Stimulated activated CD8-positive, alpha-beta memory T cell treated with anti-CD3 and anti-CD28 coated beads, Interleukin-15, amount 100 ng/mL, for 1 hour (primary cell): Measurements from ENCODE around the gene CDC42EP1.
"Not testable (repeated sequence)": the region's sequence is repeated elsewhere in the genome, so short reads cannot be mapped to it uniquely, and the experiment has no call there.

Source experiments
- DNase-seq: peaks from one replicate; pipeline ENCODE4 v3.0.0-alpha.2; 2020; ENCODE audit warnings: low read depth

CDC42EP1 gene, protein sequence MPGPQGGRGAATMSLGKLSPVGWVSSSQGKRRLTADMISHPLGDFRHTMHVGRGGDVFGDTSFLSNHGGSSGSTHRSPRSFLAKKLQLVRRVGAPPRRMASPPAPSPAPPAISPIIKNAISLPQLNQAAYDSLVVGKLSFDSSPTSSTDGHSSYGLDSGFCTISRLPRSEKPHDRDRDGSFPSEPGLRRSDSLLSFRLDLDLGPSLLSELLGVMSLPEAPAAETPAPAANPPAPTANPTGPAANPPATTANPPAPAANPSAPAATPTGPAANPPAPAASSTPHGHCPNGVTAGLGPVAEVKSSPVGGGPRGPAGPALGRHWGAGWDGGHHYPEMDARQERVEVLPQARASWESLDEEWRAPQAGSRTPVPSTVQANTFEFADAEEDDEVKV

DNA sequence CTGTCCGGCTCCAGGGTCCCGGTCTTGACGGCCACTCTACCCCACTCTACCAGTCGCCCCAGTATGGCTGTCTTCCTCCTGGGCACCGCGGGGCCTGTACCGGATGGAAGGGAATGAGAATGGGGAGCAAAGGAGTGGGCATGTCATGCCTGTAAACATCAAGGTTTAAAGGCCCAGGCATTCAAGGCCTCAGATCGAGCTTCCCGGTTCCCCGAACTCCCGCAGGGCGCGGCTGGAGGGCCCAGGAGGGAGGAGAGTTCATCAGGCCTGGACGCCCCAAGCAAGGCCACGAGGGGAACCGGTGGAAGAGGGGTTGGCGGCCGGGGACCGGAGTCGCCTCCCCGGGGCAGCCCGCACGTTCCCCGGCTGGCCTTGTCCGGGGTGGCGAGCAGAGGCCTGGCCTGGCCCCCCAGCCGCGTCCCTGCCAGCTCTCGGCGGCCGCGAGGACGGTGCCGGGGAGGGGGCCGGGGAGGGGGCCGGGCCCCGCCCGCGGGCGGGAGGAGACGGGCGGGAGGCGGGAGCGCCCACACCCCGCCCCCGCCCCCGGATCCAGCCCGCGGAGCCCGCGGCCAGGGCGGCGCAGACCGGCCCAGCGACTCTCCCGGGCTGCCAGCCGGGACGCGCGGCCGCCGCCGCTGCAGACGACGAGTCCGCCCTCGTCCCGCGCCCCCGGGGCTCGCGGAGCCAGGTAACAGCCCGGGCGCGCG lies at the start of gene CDC42EP1:
Gene CDC42EP1 (plus strand): TSS at position 580 of the 707 bp plus-strand sequence. CDS start 5,870 bp downstream, outside the sequence.
- DNase-seq: no peak

DNA sequence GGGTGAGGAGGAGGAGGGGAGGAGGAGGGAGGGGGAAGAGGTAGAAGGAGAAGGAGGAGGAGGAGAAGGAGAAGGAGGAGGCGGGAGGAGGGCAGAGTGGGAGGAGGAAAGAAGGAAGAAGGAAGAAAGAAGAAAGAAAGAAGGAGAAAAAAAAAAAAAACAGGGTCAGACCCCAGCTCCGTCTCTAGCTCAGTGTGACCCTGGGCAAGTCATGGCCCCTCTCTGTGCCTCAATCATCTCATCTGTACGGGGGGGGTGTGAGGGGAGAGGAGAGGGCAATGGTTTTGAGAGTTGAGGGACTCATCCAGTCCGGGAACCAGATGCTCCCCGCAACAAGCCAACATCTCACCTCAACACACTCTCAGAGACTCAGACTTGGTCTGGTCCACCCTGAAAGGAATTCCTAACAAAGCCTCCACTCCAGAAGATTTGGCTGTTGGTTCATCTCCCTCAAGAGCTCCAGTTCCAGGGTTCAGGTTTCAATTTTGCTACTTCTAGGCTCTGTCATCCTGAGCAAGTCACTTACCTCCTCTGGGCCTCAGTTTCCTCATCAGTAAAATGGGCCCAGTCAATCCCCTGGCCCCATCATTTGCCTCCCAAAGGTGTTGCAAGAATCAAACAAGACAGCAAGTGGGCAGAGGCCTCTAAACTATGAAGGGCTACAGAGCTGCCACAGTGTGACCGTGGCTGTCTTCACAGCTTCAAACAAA lies 48.7 kb upstream of the CDC42EP1 start:
- DNase-seq: no peak

DNA sequence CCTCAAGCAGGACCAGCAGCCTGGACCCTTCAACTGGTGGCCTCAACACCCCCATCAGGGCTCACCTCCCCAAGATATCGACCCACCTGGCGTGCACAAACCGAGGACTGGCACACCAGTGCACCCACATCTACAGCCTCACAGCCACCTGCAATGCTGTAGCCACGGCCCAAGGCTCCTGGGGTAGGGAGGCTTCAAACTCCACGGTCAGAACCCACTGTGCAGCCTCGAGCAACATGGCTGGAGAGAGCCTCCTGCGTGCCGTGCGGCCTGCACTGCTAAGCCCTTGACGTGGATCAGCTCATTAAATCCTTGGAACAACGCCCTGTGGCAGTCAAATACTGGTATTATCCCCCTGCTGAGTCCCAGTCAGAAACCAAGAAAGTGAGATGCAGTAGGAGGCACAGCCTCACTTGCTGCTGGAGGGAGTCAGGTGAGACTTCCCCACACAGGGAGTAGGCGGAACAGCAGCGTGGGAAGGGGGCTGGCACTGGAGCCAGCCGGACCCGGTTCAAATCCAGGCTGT lies 45.7 kb upstream of the CDC42EP1 start:
- no peak for DNase-seq

DNA sequence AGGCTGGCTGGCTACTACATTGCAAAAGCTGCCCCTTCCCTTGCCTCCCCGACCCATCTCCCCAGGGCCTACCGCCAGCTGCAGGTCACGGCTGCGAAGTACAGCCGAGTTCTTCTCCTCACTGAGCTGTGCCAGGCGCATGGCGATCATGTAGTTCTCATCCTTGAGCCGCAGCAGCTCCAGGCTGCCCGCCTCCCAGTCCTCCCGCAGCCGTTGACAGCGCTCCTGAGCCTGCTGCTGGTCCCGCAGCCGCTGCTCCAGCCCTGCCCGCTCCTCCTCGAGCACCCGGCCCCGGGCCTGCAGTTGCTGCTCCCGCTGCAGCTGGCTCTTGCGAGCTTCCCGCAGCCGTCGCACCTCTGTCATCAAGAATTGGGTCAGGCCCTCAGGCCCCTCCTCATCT lies 44.4 kb upstream of the CDC42EP1 start:
- no peak for DNase-seq

DNA sequence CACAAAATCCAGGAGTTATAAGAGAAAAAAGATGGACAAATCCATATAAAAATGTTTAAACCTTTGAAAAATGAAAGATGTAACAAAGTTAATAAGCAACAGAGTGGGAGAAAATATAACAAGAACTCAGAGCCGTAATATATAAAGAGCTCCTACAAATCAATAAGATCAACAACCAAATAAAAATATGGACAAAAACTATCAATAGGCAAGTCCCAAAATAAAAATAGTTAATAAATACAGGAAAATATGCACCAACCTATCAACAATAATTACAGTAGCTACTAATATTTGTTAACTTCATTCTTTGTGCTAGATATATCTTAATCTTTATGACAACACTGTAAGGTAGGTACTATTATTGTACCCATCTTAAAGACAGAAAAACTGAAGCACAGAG lies 43.8 kb upstream of the CDC42EP1 start:
- no peak for DNase-seq

DNA sequence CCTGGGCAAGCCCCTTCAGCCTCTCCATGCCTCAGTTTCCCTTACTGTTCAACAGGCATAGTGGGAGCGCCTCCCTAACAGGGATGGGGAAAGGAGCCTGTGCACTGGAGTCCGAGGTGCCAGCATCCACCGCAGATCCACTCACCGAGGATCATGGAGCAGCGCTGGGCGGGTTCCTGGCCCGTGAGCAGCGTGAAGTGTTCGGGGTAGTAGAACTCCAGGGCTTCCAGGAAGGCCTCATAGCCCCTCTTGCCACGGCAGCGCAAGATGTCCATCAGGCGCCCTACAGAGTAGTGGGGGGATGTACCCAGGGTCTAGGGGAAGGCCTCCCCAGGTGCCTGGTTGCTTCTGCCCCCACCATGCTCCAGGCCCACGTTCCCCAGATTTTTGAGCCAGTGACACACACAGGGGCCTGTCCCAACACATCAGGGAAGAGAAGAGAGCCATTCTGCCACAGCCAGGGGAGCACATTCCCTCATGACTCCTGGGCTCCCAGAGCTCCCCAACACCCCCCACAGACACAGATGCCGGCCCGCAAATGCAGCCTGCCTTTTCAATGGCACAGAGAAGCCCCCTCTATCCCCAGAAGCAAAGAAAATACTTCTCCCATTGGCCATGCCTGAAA lies 42.3 kb upstream of the CDC42EP1 start:
- DNase-seq: no peak

DNA sequence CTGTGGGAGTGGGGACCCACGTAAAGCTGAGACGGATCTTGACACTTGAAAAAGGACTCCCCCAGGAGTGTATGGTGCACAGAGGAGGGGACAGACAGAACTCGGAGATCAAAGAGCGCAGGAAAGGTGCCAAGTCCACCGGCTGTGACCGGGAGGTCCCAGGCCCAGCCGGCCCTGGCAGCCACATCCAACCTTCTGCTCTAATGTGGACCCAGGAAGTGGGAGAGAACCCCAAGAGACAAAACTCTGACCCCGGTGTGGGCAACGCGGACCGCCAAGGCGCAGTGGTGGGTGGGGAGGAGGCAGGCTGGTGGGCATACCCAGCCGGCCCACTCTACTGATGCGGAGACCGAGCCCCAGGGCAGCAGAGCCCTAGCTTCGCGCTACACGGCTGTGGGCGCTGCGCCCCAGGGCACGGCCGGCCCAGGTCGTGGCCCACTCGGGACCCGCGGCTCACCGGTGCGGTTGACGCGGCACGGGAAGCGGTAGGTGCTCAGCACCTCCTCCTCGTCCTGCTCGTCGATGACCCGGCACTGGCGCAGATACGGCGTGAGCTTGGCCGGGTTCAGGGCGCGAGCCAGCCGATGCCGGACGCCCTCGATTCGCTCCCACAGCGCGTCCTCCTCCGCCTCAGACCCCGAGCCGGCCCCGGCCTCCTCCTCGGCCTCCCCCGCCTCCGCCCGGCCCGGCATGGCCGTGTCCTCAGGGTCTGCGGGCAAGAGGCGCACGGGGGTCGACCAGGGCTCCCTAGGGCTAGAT lies 41.6 kb upstream of the CDC42EP1 start:
- no peak for DNase-seq

DNA sequence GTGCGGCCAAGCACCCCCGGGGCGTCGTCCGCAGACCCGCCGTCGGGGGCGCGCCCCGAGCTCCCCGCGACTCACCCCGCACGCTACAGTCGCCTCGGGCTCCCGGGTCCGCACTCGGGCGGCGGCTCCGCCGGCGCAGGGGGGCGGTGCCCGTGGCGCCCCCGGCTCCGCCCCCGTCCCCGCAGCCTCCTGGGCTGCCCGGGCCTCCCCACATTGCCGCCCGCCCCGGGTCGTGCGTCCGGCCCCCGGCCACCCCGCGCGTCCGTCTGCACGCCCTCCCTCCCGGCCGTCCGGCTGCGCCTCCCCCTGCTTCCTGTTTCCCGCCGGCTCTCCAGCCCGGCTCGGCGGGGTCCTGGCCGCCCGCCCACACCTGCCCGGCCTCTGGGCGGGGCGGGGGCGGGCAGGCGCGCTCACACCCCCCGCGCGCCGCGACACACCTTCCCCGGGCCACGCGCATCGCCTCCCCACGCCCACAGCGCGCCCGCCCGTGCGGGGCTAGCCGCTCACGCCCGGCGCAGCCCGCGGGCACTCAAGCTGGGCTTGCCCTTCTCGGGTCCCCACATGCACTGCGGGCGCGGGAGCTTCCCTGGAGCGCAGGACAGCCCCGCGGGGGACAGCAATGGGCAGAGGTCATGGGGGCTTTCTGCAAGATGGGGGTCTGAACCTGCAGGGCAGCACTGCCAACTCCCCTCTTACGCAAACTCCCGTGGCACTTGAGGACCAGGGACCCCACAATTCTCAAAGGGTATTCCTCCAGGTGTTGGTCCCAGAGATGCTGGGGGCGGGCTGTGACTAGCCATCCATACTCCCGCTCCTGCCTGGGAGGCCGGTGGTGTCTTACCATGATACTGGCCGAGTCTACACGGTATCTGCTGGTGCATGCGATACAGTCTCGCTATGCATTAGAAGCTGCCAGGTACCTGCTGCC lies 40.7 kb upstream of the CDC42EP1 start, which contains the start of gene CARD10:
Gene CARD10 (minus strand): TSS at position 148 of the 928 bp plus-strand sequence. CDS start 215 bp downstream, outside the sequence.
- DNase-seq: no peak

DNA sequence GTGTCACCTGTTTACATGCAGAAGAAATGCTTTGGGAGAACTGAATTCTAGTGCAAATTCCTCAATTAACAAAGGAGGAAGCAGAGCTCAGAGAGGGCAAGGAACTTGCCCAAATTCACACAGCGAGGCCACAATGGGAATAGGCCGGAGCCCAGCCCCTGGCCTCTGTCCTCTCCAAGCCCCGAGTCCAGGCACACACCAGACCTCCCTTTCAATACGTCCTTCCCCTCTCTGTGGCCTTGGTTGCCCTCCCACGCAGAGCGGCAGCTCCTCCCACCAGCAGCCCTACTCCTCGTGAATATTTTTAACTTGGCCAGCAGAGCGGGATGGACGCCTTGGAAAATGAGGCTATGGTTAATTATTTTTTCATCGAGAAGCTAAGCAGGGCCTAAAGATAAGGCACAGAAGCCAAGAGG lies 39.5 kb upstream of the CDC42EP1 start:
- no peak for DNase-seq

DNA sequence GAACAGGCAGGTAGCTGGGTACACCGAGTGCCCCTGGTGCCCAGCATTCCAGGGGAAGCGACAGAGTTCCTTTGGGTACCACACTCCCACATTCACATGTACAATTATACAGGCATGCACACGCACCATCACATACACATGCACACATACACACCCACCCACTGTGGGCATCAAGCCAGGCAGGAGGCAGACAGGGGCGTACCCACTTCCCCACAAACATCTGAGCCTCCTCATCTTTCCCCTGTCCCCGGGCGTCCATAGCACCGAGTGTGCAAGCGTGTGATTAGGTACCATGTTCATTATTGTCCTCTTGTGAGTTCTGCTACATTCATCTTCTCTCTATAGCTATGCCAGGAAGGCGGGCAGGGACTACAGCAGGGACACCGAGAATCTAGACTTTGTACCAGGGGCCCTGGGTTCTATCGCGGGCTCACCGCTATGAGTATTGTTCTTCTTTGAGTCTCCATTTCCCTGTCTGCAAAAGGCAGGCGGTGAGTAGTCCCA lies 39.0 kb upstream of the CDC42EP1 start:
- DNase-seq: no peak

DNA sequence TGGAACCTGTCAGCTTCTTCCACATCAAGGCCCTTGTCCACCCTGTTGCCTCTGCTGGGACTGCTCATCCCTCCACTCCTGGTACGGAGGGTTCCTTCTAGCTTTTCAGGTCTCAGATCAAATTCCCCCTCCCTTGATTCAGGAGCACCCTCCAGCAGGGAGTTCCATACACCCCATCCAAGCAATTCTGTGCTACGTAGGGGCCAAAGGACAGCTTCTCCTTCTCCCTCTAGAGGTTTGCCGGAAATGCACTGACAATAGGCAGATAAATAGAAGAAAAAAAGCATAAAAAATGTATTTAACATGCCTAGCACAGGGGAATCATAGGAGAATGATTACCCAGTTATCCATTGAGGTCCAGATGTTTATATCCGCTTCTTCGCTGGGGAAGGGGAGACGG lies 37.8 kb upstream of the CDC42EP1 start:
- DNase-seq: no peak

DNA sequence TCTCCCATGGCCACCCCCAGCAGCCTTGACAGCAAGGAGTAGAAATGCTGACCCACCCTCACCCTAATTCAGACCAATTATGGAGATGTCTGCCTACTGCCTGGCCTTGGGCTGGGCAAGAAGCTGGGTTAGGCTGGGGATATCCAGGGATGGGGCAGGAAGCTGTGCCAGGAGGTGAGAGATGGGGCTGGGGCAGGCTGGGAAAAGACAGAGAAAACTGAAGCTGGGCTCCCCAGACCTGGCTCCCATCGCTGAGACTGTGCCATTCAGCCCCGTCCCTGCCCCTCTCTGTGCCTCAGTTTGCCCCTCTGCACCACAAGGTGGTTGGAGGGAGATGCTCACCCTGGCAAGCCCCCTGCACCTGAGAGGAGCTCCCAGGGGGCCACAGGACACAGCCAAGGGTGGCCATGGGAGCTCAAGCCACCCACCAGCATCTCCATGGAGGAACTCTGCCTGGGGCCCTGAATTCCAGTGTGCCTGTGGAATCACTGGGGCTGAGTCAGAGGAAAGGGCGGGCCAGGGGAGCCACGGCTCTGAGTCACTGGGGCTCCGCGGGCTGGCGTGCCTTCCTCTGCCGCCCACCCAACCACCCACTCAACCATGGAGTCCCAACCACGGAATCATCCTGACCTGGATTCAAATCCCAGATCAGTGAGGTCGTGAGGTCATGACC lies 35.1 kb upstream of the CDC42EP1 start:
- no peak for DNase-seq

DNA sequence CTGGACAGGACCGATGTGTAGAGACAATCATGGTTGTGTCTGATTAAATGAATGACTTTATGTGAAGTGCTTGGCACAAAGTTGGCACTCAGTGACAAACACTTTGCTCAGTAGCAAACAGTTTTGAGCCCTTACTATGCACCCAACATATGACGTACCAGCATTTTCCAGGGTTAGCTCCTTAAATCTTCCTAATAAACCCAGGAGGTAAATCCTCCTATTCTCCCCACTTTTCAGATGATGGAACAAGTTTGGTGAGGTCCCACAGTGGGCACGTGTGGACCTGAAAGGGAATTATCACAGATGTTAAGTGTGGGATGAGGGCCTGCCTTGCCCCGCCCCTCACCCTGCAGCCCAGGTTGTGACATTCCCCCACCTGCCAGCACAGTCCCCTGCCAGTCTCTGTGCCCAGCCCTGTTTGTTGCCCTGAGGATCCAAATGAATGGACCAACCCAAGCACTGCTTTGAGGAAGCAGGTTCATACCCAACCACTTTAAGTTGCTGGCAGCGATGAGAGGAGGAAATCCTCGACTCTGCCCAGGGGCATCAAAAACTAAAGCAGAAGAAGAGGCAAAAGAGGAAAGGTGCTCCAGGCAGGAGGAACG lies 34.4 kb upstream of the CDC42EP1 start:
- DNase-seq: no peak

DNA sequence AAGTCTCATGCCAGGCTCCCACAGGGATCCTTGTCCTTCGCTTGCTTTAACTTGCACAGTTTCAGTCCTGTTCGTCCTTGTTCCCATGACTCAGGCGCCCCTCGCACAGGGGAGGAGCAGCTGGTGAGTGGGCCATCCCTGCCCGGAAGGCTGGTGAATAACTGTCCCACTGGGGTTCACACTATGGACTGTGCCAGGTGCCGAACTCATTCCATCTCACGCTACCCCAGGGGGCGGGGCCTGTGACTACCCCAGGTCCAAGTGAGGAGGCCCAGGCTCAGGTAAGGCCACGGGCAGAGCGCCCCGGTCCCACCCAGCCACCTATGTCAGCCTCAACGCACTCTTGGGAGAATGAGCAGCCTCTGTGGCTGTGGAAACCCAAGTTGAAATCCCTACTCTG lies 33.9 kb upstream of the CDC42EP1 start:
- no peak for DNase-seq

DNA sequence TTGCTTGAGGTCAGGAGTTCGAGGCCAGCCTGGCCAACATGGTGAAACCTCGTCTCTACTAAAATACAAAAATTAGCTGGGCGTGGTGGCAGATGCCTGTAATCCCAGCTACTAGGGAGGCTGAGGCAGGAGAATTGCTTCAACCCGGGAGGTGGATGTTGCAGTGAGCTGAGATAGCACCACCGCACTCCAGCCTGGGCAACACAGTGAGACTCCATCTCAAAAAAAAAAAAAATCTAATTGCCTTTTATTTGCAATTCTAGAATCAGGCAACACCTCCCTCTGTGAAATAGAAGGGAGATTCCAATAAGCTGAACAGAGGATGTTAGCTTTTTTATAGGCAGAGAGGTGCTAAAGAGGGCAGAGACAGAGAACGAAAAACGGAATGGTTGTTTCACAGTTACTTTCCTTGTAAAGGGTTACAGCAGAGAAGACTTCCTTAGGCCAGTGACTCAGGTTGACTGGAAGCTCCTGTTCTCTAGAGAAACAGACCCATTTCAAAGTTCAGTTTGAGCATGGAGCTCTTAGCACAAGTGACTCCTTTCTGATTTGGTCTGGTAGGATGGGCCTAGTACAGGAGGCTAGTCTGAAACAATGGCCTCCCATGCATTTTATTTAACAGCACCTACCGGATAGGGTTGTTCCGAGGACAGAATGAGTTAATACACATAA lies 33.1 kb upstream of the CDC42EP1 start:
- DNase-seq: not testable (repeated sequence)

DNA sequence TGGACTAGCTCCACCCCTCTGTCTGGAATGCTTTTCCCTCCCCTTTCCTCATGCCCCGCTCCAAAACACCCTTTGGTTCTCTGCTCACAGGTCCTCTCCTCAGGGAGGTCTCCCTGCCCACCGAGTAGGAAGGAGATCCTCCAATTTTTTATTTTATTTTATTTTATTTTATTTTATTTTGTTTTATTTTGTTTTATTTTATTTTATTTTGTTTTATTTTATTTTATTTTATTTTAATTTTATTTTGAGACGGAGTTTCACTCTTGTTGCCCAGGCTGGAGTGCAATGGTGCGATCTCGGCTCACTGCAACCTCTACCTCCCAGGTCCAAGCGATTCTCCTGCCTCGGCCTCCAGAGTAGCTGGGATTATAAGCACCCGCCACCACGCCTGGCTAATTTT lies 32.3 kb upstream of the CDC42EP1 start:
- not testable (repeated sequence) for DNase-seq

DNA sequence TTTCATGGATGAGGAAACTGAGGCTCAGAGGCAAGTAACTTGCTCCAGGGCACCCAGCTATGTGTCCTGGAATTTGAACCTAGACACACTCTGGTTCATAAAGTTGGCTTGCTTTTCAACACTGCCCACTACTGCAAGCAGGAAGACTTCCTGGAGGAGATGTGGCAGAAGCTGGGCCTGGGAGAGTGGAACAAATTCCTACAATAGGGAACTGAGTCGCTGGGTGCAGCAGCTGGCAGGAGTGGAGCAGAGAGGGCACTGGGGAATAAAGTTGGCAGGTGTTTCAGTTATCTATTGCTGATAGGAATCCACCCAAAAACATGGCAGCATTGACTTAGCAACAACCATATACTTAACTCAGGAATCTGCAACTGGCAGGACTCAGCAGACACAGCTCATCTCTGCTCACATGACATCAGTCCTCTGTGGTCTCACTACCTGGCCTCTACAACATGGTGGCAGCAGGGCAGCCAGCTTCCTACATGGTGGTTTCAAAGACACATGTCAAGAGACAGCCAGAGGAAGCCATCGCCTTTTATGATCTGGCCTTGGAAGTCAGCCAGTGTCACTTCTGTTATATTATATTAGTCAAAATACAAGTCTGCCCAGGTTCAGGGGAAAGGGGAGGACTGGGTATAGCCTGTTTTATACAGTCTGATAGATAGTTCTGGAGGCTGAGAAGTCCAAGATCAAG lies 30.5 kb upstream of the CDC42EP1 start:
- no peak for DNase-seq

DNA sequence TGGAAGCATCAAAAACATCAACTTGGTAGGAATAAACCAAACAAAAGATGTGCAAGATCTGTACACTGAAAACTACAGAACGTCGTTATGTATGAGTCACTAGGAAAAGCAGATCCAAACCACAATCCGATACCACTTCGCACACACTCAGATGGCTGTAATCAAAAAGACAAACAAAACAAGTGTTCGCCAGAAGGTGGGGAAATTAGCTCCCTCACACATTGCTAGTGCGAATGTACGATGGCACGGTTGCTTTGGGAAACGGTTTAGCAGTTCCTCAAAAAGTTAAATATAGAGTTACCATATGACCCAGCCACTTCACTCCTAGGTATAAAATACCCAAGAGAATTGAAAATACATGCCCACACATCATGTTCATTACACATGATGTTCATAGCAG lies 26.3 kb upstream of the CDC42EP1 start:
- no peak for DNase-seq
